Measurements from ENCODE around the gene SCNN1B. TPM values are rescaled to one million over a fixed set of nuclear protein-coding genes. Genes with fewer than 3 reads are reported as not detected.

The SCNN1B gene
- polyA plus RNA-seq, 1 experiment, result not detected

GRCh38 chr16:23373436-23374219 lies 71.5 kb downstream of the SCNN1B start:
- ChIA-PET CTCF (interaction anchor here (1.7 kb wide), 1 partner anchor 12 kb away, joined by 4 read pairs; no protein-coding TSS in a partner anchor), POLR2A (no interaction called here)
- Histone ChIP-seq H3K4me3 (ENCODE audit: low read depth, low read length) (no peak overlapping the region), H3K27me3 (ENCODE audit: control insufficient read depth, insufficient read depth, low read length) (peaks cover 3% of the 10 kb centered on the region; the same call in 1 of the 2 replicates), H3K36me3 (ENCODE audit: control insufficient read depth, insufficient read depth, low read length) (no peaks in the 10 kb centered on the region)
- no peak for DNase-seq (ENCODE audit: low read depth)
- no peak for TF ChIP-seq CTCF (IDR thresholded peaks at IDR 0.05; ENCODE audit: insufficient read depth, low read depth, low read length)

GRCh38 chr16:23374721-23375510 lies 72.8 kb downstream of the SCNN1B start:
- Histone ChIP-seq H3K4me3 (ENCODE audit: low read depth, low read length) (no peak overlapping the region), H3K36me3 (ENCODE audit: control insufficient read depth, insufficient read depth, low read length) (no peaks in the 10 kb centered on the region), H3K27me3 (ENCODE audit: control insufficient read depth, insufficient read depth, low read length) (peaks cover 3% of the 10 kb centered on the region; the same call in 1 of the 2 replicates)
- TF ChIP-seq CTCF (IDR thresholded peaks at IDR 0.05; ENCODE audit: insufficient read depth, low read depth, low read length), result no peak
- CTCF ChIA-PET, result interaction anchor here (1.1 to 1.7 kb wide), 2 partner anchors 11 to 194 kb away, joined by 3 to 4 read pairs; no protein-coding TSS in a partner anchor
- POLR2A ChIA-PET, result interaction anchor here (0.6 kb wide), 1 partner anchor 9 kb away, joined by 9 read pairs; no protein-coding TSS in a partner anchor
- no peak for DNase-seq (ENCODE audit: low read depth)

- TF ChIP-seq CTCF (IDR thresholded peaks at IDR 0.05; ENCODE audit: insufficient read depth, low read depth, low read length), result no peak
- POLR2A ChIA-PET, result interaction anchor here (0.6 kb wide), 1 partner anchor 9 kb away, joined by 9 read pairs; no protein-coding TSS in a partner anchor
- H3K4me3 ChIP-seq (ENCODE audit: low read depth, low read length), result no peak overlapping the region
- H3K36me3 ChIP-seq (ENCODE audit: control insufficient read depth, insufficient read depth, low read length), result no peaks in the 10 kb centered on the region
- CTCF ChIA-PET, result interaction anchor here (1.1 to 1.7 kb wide), 2 partner anchors 10 to 194 kb away, joined by 3 to 4 read pairs; no protein-coding TSS in a partner anchor
- no peak for DNase-seq (ENCODE audit: low read depth)
- peaks cover under 1% of the 10 kb centered on the region; the same call in 1 of the 2 replicates for H3K27me3 ChIP-seq (ENCODE audit: control insufficient read depth, insufficient read depth, low read length)
Observed at GRCh38 chr16:23375643-23376042, 73.5 kb downstream of the SCNN1B start.

GRCh38 chr16:23377071-23377931 lies 75.2 kb downstream of the SCNN1B start:
- no peaks in the 10 kb centered on the region for H3K36me3 ChIP-seq (ENCODE audit: control insufficient read depth, insufficient read depth, low read length)
- POLR2A ChIA-PET, result no interaction called here
- no peak overlapping the region for H3K4me3 ChIP-seq (ENCODE audit: low read depth, low read length)
- H3K27me3 ChIP-seq (ENCODE audit: control insufficient read depth, insufficient read depth, low read length), result no peaks in the 10 kb centered on the region; the same call in 1 of the 2 replicates
- DNase-seq (ENCODE audit: low read depth), result no peak
- CTCF ChIA-PET, result no interaction called here
- TF ChIP-seq CTCF (IDR thresholded peaks at IDR 0.05; ENCODE audit: insufficient read depth, low read depth, low read length), result no peak

Measured in BJ (cell line).